ENCODE data around the gene MATCAP1.

The MATCAP1 gene

GRCh38 chr16:67207249-67208091 lies 23.7 kb upstream of the MATCAP1 start:
- no peak for DNase-seq

DNA sequence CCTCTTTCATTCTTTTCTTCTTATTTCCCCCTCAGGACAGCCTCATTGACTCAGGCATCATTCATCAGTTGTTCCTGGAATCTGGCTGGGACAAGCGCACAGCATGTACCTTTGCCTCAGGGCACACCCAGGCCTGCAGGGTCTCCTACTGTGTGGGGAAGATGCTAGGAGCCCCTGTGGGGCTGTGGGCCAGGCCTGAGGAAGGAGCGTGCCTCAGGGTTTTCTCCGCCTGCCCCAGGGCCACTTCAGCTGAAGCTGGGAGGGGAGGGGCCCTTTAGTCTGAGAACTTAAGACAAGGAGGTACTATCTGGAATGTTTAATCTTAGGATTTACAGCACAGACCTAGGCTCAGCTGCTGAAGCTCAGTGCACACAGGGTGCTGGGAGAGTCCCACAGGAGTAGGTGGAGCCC lies 23.1 kb upstream of the MATCAP1 start:
- no peak for DNase-seq

DNA sequence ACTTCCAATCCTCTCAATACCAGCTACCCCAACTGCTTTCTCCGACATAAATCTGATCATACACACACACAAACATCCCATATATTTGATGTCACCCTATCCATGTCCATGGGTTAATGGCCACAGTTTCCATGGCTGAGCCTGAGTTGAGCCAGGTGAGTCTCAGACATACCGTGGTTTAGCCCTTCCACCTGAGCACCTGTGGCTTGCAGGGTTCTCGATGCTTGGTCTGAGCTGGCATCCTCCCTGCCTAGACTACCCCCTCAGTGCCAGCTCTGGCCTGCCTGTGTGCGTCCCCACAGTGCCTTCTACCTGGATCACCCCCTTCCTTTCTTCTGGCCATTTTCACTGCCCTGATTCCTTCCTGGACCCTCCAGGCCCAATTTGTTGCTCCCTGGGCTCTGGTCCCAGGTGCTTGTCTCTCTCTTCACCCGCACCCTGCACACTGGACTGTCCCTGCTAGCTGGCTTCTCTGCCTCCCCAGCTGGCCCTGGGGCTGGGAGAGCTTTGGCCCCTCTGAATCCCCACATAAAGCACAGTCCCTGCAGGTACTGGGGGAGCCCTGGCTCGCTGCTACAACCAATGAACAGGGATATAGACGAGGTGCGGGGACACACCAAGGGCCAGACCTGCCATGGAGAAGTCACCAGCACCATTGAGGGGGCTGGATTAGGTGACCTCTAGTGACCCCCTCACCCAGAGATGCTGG lies 22.5 kb upstream of the MATCAP1 start:
- no peak for DNase-seq

- DNase-seq: no peak
Observed at GRCh38 chr16:67204076-67204475, 20.3 kb upstream of the MATCAP1 start.

- DNase-seq: no peak
Observed at GRCh38 chr16:67202956-67203493, 19.3 kb upstream of the MATCAP1 start.

- no peak for DNase-seq
Observed at GRCh38 chr16:67202426-67202825, 18.7 kb upstream of the MATCAP1 start.

- DNase-seq: no peak
Observed at GRCh38 chr16:67201411-67202345, 17.9 kb upstream of the MATCAP1 start.

- no peak for DNase-seq
Observed at GRCh38 chr16:67200491-67200890, 16.7 kb upstream of the MATCAP1 start.

- no peak for DNase-seq
Observed at GRCh38 chr16:67199808-67200198, 16.0 kb upstream of the MATCAP1 start.

DNA sequence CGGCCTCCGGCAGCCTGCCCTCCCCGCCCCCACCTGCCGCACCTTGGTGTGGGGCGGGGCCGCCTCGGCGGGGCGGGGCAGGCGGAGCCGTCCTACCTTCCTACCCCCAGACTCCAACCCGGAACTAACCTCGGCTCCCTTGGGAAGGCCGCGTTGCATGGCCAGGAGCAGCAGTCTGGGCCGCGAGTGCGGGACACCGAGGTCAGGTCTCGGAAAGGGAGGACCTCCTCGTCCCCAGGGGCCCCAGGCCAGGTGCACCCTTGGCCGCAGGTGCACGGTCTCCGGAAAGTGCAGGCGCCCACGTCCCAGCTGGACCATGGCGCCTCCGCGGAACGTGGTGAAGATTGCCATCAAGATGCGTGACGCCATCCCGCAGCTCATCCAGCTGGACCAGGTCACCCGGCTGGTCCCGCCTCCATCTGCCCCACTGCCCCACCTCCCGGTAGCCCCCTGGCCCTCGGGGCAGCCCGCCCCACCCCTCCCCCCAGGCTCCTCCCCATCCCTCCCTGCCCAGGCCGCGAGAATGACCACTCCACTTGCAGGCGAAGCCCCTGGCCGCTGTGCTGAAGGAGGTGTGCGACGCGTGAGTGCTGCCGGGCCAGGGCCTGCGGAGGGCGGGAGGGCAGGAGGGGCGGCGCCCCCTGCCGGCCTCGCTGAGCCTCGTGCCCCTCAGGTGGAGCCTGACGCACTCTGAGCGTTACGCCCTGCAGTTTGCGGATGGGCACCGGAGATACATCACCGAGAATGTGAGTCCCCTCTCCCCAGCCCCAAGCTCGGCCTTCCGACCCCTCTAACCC lies 15.4 kb upstream of the MATCAP1 start, which contains the start of gene ELMO3:
ELMO3 (plus strand) TSS at position 121 of the 797 bp plus-strand sequence; CDS start at position 317, 196 bp downstream.
- no peak for DNase-seq

GRCh38 chr16:67198238-67198734 lies 14.5 kb upstream of the MATCAP1 start:
- peak in 1 of 2 experiments; percentile 57 for DNase-seq

DNA sequence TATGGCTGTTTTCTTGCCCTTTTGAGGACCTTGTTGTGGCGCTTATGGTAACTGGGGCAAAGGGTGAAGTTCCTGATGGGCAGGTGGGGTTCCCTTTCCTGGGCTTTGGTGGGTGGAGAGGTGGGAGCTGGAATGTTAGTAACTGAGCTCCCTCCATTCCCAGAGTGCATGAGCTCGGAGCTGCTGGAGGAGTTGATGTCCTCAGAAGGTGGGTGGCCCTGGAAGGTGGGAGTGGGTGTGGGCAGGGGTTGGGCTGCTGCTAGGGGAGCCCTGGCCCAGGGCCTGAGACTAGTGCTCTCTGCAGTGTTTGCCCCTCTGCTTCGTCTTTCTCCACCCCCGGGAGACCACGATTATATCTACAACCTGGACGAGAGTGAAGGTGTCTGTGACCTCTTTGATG lies 13.9 kb upstream of the MATCAP1 start:
- DNase-seq: no peak

GRCh38 chr16:67196881-67197280 lies 13.1 kb upstream of the MATCAP1 start:
- no peak for DNase-seq

GRCh38 chr16:67195676-67196075 lies 11.9 kb upstream of the MATCAP1 start:
- DNase-seq: no peak

GRCh38 chr16:67194260-67194659 lies 10.5 kb upstream of the MATCAP1 start:
- no peak for DNase-seq

DNA sequence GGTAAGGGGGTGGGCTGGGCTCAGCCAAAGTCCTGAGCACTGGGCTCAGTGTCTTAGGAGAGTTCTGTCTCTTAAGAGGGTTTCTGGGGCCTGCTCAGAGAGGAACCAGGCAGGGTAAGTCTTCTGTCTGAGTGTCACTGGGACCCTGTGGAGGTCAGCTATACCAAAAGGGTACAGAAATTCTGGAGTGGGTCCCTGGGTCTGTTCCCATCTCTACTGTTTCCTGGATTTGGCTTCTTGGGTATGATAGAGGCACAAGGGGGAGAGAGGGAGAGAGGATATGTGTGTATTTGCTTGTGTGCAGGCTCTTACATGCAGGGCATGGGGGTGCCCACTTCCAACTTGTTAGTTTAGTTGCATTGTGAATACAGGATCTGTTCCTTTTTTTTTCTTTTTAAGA lies 9.8 kb upstream of the MATCAP1 start:
- DNase-seq: no peak

- DNase-seq: no peak
Observed at GRCh38 chr16:67192781-67193361, 9.1 kb upstream of the MATCAP1 start.

DNA sequence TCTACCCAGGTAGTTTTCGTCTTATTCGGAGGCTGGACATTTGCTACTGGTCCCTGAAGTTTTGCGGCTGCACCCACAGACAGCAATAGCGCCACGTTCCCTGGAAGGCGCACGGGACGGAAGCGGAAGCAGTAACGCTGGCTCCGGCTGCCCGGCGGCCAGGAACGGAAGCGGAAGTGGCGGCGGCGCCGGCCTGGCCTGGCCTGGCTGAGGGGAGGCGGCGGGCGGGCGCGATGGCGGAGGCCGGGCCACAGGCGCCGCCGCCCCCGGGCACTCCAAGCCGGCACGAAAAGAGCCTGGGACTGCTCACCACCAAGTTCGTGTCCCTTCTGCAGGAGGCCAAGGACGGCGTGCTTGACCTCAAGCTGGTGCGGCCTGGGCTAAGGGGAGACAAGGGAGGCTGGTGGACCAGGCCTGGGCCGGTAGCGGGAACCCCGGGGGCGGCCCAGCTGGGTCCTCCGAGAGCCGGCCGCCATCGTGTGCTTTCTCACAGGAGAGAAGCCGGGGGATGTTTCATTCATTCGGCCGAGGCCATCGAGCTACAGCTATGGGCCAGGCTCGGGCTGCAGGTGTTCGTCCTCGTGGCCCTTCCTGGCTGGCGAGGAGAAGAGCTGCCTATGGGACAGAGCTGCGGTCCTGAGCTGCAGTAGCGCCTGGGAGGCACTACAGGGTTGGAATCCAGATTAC lies 8.4 kb upstream of the MATCAP1 start, which contains the start of gene E2F4:
E2F4 (plus strand) TSS at position 161 of the 687 bp plus-strand sequence; CDS start at position 234, 73 bp downstream.
- DNase-seq: peak; percentile 92 to 94

- no peak for DNase-seq
Observed at GRCh38 chr16:67191411-67191994, 7.7 kb upstream of the MATCAP1 start.
